A673 (cell line): ENCODE results near the gene DNASE1. TPM values are rescaled to one million over a fixed set of nuclear protein-coding genes. Genes with fewer than 3 reads are reported as not detected.

Experiments
- BruUV-seq: library from RNA; stranded (reverse); fragments of 400-500 nt; replicated peaks from 2 replicates; lab custom pipeline; 2021; lab: Mats Ljungman, UMichigan
- CTCF ChIA-PET: fragments of 300-600 bp; sonication (Branson Sonifier 250); formaldehyde crosslinking; loops from one replicate; lab custom pipeline; 2022; ENCODE audit warnings: antibody characterized with exemption; lab: Charles Lee
- POLR2A ChIA-PET: fragments of 300-600 bp; sonication (Branson Sonifier 250); formaldehyde crosslinking; loops from one replicate; lab custom pipeline; 2022; ENCODE audit warnings: antibody characterized with exemption; ENCODE audit not compliant: low non-redundant PET; lab: Charles Lee
- DNase-seq: peaks from one replicate; pipeline ENCODE4 v3.0.0-alpha.2; 2015; ENCODE audit warnings: low spot score
- H3K27ac ChIP-seq: fragments of 200-600 bp; sonication (generic); 2 replicates; pipeline ENCODE4 v1.5.1; 2016; ENCODE audit warnings: mixed run types, low read depth, mild to moderate bottlenecking, mixed read lengths, antibody characterized with exemption, low read length; ENCODE audit not compliant: poor library complexity, severe bottlenecking
- H3K27me3 ChIP-seq: fragments of 200-600 bp; sonication (generic); replicated peaks from 2 replicates; pipeline ENCODE4 v1.6.1; 2017; ENCODE audit warnings: mixed run types, low read depth, mild to moderate bottlenecking, mixed read lengths, antibody characterized with exemption, low read length; ENCODE audit not compliant: insufficient read depth, poor library complexity
- H3K36me3 ChIP-seq: fragments of 200-600 bp; sonication (generic); 2 replicates; pipeline ENCODE4 v1.6.1; 2016; ENCODE audit warnings: mixed run types, mild to moderate bottlenecking, mixed read lengths, antibody characterized with exemption, low read length; ENCODE audit not compliant: insufficient read depth, poor library complexity, severe bottlenecking
- H3K4me1 ChIP-seq: fragments of 200-600 bp; sonication (generic); 2 replicates; pipeline ENCODE4 v1.6.1; 2017; ENCODE audit warnings: mixed run types, mild to moderate bottlenecking, mixed read lengths, antibody characterized with exemption, low read length; ENCODE audit not compliant: insufficient read depth, poor library complexity, severe bottlenecking
- H3K4me3 ChIP-seq: fragments of 200-600 bp; sonication (generic); 2 replicates; pipeline ENCODE4 v1.5.1; 2016; ENCODE audit warnings: low read depth, mixed run types, mild to moderate bottlenecking, mixed read lengths, low read length; ENCODE audit not compliant: poor library complexity, severe bottlenecking
- H3K9me3 ChIP-seq: fragments of 200-600 bp; sonication (generic); 2 replicates; pipeline ENCODE4 v1.6.1; 2016; ENCODE audit warnings: mixed run types, low read depth, mild to moderate bottlenecking, mixed read lengths, antibody characterized with exemption, low read length; ENCODE audit not compliant: poor library complexity, severe bottlenecking
- EZH2 ChIP-seq: fragments of 200-600 bp; sonication (generic); IDR thresholded peaks from 2 replicates; pipeline ENCODE4 v1.6.1; 2017; ENCODE audit warnings: borderline replicate concordance, low read depth, mild to moderate bottlenecking, mixed read lengths, antibody characterized with exemption, low read length; ENCODE audit not compliant: poor library complexity, severe bottlenecking
- intact Hi-C: fragments of 100-400 bp; cut with micrococcal nuclease; formaldehyde crosslinking; loops from one replicate; pipeline ENCODE4 v1.10.0; 2022; ENCODE audit not compliant: unreplicated experiment
- total RNA-seq: library from RNA; stranded (reverse); gene quantifications from 2 replicates; pipeline ENCODE4 v1.2.3, GENCODE V29; 2021
- TF ChIP-seq, protein P1 (sequence below): fragments of 300-800, 200-600 bp; sonication (generic); conservative IDR thresholded peaks from 2 replicates; pipeline ENCODE4 v1.5.1; 2017; ENCODE audit warnings: low read depth, mild to moderate bottlenecking, antibody characterized with exemption, low read length, moderate library complexity, mixed read lengths

DNASE1 gene
- total RNA-seq, 1 experiment from 2014 or later = 17.9 TPM

DNA sequence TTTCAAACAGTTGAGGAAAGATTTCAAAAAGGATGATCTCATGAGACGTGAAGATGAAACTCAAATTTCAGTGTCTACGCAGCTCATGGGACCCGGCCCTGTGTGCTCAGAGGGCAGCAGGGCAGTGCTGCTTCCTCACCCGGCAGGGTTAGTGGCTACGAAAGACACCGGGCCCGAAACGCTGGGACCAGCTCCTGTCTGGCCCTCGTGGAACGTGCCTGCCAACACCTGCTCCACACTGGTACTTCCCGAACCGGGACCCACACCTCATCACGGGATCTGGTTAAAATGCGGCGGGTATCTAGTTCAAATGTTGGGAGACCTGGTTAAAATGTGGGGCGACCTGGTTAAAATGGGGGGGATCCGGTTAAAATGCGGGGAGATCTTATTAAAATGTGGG is 18.7 kb downstream of the DNASE1 start:
- ChIA-PET CTCF (no interaction called here), POLR2A (no interaction called here)
- Histone ChIP-seq H3K4me1 (no peaks in the 10 kb centered on the region), H3K36me3 (peaks cover 75% of the 10 kb centered on the region), H3K9me3 (no peaks in the 10 kb centered on the region), H3K27me3 (no peaks in the 10 kb centered on the region), H3K4me3 (no peak overlapping the region), H3K27ac (no peak overlapping the region)
- no peak for DNase-seq
- TF ChIP-seq EZH2 = no peak
- TF ChIP-seq, protein P1, sequence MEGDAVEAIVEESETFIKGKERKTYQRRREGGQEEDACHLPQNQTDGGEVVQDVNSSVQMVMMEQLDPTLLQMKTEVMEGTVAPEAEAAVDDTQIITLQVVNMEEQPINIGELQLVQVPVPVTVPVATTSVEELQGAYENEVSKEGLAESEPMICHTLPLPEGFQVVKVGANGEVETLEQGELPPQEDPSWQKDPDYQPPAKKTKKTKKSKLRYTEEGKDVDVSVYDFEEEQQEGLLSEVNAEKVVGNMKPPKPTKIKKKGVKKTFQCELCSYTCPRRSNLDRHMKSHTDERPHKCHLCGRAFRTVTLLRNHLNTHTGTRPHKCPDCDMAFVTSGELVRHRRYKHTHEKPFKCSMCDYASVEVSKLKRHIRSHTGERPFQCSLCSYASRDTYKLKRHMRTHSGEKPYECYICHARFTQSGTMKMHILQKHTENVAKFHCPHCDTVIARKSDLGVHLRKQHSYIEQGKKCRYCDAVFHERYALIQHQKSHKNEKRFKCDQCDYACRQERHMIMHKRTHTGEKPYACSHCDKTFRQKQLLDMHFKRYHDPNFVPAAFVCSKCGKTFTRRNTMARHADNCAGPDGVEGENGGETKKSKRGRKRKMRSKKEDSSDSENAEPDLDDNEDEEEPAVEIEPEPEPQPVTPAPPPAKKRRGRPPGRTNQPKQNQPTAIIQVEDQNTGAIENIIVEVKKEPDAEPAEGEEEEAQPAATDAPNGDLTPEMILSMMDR = no peak
- BruUV-seq = no TSS peak
- intact Hi-C loops = no loop called here

DNA sequence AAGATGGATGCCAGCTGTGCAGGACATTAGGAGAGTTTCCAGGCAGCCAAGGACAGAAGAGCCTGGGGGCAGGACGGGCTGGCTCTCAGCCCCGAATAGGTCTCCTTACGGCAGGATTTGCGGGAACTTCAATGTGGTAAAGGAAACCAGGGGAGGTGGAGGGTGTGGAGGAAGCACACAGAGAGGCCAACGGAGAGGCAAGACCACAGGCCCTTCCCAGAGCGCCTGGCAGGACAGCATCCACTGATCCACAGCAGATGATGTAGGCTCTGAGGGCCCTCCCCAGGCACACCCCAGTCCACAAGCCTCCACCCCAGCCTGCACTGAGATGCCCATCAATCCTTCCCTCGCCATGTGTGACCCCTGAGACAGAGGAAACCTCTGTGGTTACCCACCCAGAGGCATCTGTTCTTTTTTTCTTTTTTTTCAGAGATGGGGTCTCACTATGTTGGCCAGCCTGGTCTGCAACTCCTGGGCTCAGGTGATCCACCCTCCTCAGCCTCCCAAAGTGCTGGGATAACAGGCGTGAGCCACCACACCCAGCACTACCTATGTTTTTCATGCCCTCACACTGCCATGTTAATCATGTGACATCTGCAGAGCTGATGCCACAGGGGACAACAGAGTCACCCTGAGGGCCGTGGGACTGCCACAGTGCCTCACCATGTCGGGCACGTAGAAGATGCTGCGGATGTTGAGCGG is 19.3 kb downstream of the DNASE1 start:
- no peak for DNase-seq
- Histone ChIP-seq H3K9me3 (no peaks in the 10 kb centered on the region), H3K27ac (no peak overlapping the region), H3K4me3 (no peak overlapping the region), H3K4me1 (no peaks in the 10 kb centered on the region), H3K27me3 (no peaks in the 10 kb centered on the region), H3K36me3 (peaks cover 74% of the 10 kb centered on the region)
- no peak for TF ChIP-seq EZH2
- TF ChIP-seq, protein P1 = no peak
- ChIA-PET CTCF (no interaction called here), POLR2A (no interaction called here)
- intact Hi-C loops = no loop called here
- no TSS peak for BruUV-seq

DNA sequence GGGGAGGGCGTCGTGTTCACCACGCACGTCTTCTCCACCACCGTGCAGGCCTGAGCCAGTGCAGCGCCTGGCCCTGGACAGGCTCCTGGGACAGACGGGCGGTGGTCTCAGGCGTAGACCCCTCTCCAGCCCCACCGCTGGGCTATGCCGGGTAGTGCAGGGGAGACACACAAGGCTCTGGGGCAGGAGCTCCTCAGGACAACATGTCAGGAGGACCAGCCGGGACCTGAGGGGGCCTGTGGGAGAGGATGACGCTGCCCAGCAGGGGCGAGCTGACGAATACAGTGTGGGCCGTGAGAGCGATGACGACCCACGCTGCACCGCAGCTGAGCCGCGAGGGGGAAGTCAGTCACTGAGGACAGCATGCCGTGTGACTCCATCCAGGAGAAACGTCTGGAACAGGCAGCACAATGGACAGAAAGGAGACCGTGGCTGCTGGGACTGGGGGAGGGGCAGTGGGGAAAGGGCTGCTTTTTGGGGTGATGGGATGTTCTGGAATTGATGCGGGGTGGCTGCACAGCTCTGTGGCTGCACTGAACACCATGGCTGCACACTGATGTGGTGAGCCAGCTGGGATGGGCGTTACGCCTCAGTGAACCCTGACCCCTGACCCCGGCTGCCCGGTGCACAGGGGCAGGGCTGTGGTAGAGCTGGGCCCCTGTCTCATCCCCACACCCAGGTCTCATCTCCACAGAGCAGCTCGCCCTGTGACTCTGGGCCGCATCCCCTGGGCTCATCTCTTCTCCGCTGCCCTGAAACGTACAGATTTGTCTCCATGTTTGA is 20.2 kb downstream of the DNASE1 start:
- no peaks in the 10 kb centered on the region for H3K27me3 ChIP-seq
- no peak overlapping the region for H3K4me3 ChIP-seq
- TF ChIP-seq, protein P1 = no peak
- no peak for TF ChIP-seq EZH2
- peaks cover 76% of the 10 kb centered on the region for H3K36me3 ChIP-seq
- intact Hi-C loops = no loop called here
- CTCF ChIA-PET = no interaction called here
- DNase-seq = no peak
- BruUV-seq = no TSS peak
- H3K4me1 ChIP-seq = no peaks in the 10 kb centered on the region
- no peaks in the 10 kb centered on the region for H3K9me3 ChIP-seq
- no peak overlapping the region for H3K27ac ChIP-seq
- POLR2A ChIA-PET = interaction anchor here (0.5 kb wide), 1 partner anchor 25 kb away, joined by 16 read pairs; no protein-coding TSS in a partner anchor
